Measurements from ENCODE around the gene AGAP3.
A peak's percentile ranks its signal among the peaks of the same experiment; 100 is the strongest.

AGAP3 gene

DNA sequence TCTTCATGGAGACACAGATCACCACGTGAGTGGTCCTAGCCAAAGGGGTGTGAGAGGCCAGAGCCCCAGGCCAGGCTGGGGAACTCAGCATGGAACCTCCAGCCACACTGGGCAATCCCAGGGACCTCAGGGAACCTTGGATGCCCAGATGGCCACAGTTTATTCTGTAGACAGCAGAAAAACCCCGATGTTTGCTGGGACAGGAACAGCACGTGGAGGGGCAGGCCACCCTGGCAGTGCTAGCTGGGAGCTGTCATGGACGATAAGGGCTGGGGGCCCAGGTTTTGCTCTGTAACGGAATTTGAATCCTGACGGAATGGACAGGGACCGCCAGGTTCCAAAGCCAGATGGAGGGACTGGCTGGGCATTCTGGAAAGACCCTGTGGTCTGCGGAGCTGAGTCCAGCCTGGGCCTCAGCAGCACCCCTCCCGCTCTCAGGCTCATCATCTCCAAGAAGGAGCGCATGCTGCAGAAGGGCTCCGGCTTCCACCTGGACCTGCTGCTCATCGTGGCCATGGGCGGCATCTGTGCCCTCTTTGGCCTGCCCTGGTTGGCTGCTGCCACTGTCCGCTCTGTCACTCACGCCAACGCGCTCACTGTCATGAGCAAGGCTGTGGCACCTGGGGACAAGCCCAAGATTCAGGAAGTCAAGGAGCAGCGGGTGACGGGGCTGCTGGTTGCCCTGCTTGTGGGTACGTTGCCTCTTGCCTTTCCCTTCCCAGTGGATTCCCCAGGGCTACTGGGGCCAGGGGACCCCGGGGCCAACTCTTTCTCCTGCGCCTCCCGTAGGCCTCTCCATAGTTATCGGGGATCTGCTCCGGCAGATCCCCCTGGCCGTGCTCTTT is 11.2 kb upstream of the AGAP3 start:
- DNase-seq (ENCODE audit: low read depth): no peak

GRCh38 chr7:151075662-151075971 is 10.7 kb upstream of the AGAP3 start:
- DNase-seq (ENCODE audit: low read depth): no peak

DNA sequence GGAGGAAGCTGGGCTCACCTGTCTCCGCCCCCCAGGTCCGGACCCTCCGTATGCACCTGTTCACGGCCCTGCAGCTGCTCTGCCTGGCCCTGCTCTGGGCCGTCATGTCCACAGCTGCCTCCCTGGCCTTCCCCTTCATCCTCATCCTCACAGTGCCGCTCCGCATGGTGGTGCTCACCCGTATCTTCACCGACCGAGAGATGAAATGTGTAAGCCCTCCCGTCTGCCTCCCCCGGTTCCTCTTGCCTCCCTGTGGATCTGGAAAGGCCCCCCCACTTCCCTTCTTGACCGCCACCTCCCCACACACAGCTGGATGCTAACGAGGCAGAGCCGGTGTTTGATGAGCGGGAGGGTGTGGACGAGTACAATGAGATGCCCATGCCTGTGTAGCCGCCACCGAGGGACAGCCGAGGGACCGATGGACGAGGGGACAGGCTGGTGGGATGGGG is 10.3 kb upstream of the AGAP3 start:
- no peak for DNase-seq (ENCODE audit: low read depth)

DNA sequence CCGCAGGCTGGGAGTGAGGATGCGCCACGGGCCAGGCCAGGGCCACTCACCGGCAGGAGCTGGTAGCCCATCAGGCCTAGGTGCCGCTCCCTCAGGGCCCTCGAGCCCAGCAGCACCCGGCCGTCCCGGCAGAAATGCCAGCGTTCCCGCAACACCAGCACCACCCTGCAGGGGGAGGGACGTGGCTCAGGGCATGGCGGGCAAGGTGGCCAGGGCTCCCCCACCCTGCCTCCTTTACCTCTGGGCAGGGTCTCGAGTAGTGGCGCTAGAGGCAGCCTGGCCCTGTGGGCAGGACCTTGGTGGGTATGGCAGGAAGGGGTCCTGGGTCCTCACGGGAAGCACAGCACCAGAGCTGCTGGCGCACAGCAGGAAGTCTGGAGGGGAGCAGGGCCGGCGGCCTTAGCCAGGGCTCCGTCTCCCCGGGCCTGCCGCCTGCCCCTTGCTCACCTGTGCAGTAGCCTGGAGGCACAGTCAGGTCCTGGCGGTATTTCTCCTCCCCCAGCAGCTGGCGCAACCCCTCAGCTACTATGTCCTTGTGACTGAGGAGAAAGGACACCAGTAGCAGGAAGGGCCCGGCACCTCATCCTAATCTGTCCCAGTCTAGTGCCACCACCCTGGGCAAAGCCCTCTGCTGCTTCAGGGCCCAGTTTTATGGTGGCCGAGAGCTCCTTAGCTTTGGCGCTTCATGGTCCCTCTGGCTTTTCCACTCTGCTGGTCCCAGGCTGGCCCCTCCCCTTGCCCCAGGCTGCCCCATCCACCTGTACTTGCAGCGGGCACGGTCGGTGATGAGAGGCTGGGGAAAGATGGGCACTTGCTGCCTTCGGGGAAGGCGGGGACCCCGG is 9.2 kb upstream of the AGAP3 start:
- no peak for DNase-seq (ENCODE audit: low read depth)

- DNase-seq (ENCODE audit: low read depth): no peak
These were observed 8.5 kb upstream of the AGAP3 start for GRCh38 chr7:151077705-151078232.

- no peak for DNase-seq (ENCODE audit: low read depth)
These were observed 7.8 kb upstream of the AGAP3 start for GRCh38 chr7:151078233-151079040.

DNA sequence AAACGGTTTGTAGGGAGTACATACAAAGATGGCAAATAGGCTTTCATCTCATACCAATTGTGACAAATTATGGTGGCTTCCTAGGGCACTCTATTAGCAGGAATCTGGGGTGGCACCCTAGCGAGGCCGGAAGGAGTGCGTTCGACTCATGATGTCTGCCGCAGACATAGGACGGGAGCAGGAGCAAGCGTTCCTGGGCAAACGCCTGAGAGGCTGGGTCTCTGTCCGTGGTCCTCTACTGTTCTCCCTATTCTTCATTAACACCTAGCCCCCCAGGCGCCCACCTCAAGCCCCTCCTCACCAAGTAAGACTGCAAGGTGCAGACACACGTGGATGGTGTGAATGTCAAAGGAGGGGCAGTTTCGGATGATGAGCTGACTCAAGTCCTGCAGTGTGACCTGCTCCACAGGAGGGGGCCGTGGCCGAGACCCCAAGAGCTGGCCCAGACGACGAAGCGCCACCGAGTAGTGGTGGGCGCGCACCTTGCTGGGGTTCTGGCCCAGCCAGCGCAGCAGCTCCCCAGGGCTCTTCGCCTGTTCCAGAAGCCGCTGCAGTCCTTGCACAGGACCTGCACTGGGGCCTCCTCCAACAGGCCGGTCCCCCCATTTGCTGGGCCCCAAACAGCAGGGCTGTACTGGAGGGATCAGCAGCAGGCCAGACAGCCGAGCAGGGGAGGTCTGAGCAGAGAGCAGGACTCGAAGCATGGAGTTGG is 6.9 kb upstream of the AGAP3 start:
- DNase-seq (ENCODE audit: low read depth): no peak

- DNase-seq (ENCODE audit: low read depth): no peak
These were observed 6.2 kb upstream of the AGAP3 start for GRCh38 chr7:151080067-151080521.

DNA sequence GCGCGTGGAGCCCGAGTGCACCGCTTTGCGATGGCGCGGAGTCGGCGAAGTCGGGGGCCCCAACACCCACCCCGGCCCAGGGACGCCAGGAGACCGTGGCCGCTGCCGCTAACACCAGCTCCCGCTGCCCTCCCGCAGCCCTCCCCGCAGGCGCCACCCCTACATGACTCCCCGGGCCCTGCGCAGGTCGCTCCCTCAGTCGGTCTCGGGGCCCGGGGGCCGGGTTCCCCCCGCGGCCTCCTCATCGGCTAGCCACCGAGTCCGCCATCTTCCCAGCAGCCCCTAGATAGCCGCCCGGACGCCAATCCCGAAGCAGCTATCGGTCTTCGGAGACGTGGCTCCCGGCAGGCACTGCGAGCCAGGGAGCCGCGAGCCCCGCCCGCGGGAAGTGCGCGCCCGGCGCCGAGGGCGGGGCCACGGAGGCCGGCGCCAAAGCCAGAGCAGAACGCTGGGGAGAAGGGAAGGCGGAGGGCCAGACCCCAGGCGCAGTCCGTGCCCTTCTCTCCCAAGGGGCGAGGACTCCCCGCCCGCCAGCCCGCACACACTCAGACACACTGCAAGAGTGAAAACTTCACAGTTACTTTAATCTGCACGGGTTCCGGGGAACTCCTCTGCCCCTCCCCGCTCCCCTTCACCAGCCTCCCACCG is 5.6 kb upstream of the AGAP3 start, which contains the start of gene FASTK:
TSS of gene FASTK (minus strand) at position 288 of the 648 bp plus-strand sequence. CDS start at position 245, 43 bp downstream.
- DNase-seq (ENCODE audit: low read depth): peak; percentile 87

DNA sequence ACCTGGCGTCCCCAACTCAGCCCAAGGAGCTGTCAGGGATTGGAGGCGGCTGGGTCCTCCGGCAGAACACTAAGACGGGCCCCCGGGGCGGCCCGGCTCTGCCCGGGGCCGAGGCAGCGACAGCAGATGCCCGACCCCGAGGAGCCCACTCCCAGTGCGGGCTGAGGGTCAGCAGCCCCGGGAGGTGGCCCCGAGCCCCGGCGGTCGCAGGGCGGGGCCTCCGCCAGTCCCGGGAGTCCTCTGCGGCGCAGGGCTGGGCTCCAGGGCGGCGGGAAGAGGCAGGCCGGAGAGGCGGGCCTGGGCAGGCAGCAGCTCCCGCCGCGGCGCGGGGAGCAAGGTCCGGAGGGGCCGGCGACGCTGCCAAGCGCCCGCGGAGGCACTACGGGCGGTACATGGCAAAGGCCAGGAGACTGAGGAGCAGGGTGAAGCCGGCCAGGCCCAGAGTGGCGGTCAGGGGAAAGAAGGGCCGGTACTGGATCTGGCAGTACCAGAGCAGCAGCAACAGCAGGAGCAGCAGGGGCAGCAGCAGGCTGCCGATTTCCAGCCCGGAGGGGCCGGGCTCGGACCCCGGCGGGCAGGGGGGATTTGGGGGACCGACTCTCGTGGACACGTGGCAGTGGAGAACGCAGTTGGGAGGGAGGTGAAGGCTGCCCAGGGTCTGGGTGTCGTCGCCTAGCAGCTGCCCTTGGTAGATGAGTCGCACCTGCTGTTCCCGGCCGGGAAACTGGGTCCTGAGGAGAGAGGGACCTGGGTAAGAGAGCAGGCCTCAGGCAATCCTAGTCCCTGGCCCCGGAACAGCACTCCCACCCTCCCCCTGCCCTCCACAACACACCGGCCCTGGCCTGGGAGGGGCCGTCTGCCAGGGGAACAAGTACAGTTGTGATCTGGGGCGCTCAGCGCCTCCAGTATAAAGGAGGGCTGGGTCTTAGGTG is 4.8 kb upstream of the AGAP3 start:
- DNase-seq (ENCODE audit: low read depth): no peak

- no peak for DNase-seq (ENCODE audit: low read depth)
These were observed 3.9 kb upstream of the AGAP3 start for GRCh38 chr7:151082141-151083070.

DNA sequence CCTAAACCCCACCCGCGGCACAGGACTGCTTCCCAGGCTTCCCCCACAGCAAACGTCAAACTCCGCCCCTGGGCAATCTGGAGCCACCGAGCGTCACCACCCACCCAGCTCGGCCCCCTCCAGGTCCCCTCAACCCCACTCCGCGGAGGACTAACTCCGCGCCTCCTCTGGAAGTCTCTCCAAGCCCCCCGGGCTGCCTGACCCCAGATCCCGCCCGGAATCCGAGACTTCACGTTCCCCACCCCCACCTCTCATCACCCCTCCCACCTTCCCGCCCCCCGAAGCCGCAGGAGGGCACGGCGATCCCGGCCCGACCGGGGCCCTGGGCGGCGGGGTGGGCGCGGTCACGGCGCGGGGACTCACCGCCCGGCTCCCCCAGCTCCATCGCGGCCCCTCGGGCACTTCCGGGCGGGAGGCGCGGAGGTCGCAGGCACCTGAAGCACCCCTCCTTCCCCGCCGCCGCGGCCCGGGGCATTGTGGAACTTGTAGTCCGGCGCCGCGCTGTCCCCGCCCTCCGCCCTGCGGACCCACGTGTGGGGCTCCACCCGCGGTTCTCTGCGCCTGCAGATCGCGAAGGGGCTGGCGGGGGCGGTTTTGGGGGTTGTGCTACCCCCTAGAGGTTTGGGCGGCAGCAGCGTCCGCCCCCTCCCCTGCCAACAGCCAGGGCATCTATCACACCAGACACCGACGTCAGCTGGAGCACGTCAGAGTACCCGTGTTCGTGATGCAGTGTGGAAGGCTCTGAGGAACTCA is 3.0 kb upstream of the AGAP3 start, which contains the start of gene TMUB1:
TSS of gene TMUB1 (minus strand) at position 423 of the 753 bp plus-strand sequence. CDS start 930 bp downstream, outside the sequence.
- DNase-seq (ENCODE audit: low read depth): peak; percentile 80

DNA sequence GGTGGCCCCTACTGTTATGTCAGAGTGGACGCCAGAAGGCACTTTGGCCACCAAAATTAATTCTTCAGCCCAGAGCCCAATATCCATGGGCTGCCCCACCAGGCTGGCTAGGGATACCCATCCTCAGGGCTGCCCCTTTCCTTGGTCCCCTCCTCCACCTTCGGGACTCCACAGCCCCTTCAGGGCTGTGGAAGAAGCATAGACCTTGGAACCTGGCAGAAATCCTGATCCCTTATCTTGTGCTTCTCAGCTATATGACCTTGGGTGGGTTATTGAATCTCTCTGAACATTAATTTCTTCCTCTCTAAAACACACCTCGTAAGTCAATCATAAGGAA is 2.5 kb upstream of the AGAP3 start:
- no peak for DNase-seq (ENCODE audit: low read depth)

- DNase-seq (ENCODE audit: low read depth): no peak
These were observed 965 bp upstream of the AGAP3 start for GRCh38 chr7:151085329-151085690.

DNA sequence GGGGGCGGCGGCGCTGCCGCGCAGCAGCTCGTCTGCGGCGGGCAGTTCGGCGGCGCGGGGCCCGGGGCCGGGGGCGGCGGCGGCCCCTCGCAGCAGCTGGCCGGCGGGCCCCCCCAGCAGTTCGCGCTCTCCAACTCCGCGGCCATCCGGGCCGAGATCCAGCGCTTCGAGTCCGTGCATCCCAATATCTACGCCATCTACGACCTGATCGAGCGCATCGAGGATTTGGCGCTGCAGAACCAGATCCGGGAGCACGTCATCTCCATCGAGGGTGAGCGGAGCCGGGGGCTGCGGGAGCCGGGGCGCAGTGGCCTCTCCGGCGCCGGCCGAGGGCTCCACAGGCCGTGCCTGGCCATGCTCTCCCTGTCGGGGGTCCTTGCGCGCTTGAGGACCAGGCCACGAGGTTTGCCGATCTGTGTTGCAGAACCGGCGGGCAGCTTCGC is 548 bp downstream of the AGAP3 start:
- DNase-seq (ENCODE audit: low read depth): peak; percentile 39

GRCh38 chr7:151087245-151088018 is 1.2 kb downstream of the AGAP3 start:
- peak; percentile 35 for DNase-seq (ENCODE audit: low read depth)

Data from activated T-cell treated with anti-CD3 and anti-CD28 coated beads for 48 hours (primary cell).